Body of pancreas (tissue), 4 donors: ENCODE measurements around the gene CMSS1.

Experiments
- CTCF ChIP-seq, 7 experiments: fragments of 450-650 bp in 4 of 7; fragments of 200-600 bp in 3 of 7; sonication (generic) in 3 of 7; IDR thresholded peaks; one replicate each; pipeline ENCODE4 v1.5.1; 2016 to 2019; ENCODE audit warnings: antibody characterized with exemption in 7 of 7
- POLR2A ChIP-seq, 3 donors: fragments of 450-650 bp; IDR thresholded peaks; one replicate each; pipeline ENCODE4 v1.6.1; 2016; ENCODE audit warnings: antibody characterized with exemption in 3 of 3, mild to moderate bottlenecking in 2 of 3

- TF ChIP-seq CTCF (IDR thresholded peaks at IDR 0.05) (no peak), POLR2A (IDR thresholded peaks at IDR 0.05) (no peak)
Measured at GRCh38 chr3:99957151-99957796, 139.6 kb downstream of the CMSS1 start.
